Measurements from ENCODE around the gene SLC25A19. TPM values are rescaled to one million over a fixed set of nuclear protein-coding genes. Genes with fewer than 3 reads are reported as not detected.
A peak's percentile ranks its signal among the peaks of the same experiment; 100 is the strongest.

The SLC25A19 gene
- total and polyA plus RNA-seq, 3 donors from 2014 or later: 34.3 to 98.0 (median 44.6) TPM

GRCh38 chr17:75272848-75273184 lies 16.4 kb downstream of the SLC25A19 start:
- intact Hi-C loops (cut with DNase I; ENCODE audit: low total_unique reads): no loop called here

GRCh38 chr17:75271955-75272847 lies 17.0 kb downstream of the SLC25A19 start:
- 32 to 41% methylated on average over 15 to 24 of the region's 24 CpGs for WGBS, 2 donors
- H3K36me3 ChIP-seq (ENCODE audit: low read depth, missing control alignments): no peaks in the 10 kb centered on the region
- H3K9me3 ChIP-seq: no peaks in the 10 kb centered on the region
- DNase-seq: peak; percentile 61
- H3K27me3 ChIP-seq: no peaks in the 10 kb centered on the region
- no peak overlapping the region for H3K27ac ChIP-seq
- no peak for TF ChIP-seq POLR2A (IDR thresholded peaks at IDR 0.05)
- no peak for TF ChIP-seq CTCF (IDR thresholded peaks at IDR 0.05)
- peak overlapping the region; percentile 73 to 78 for H3K4me3 ChIP-seq
- H3K4me1 ChIP-seq: peaks cover 16% of the 10 kb centered on the region
- intact Hi-C loops (cut with DNase I; ENCODE audit: low total_unique reads): no loop called here

More at GRCh38 chr17:75272848-75273184, 16.4 kb downstream of the SLC25A19 start:
- no peak for DNase-seq
- TF ChIP-seq CTCF (IDR thresholded peaks at IDR 0.05) (no peak), POLR2A (IDR thresholded peaks at IDR 0.05) (no peak)
- Histone ChIP-seq H3K4me1 (peaks cover 16% of the 10 kb centered on the region), H3K4me3 (no peak overlapping the region), H3K9me3 (no peaks in the 10 kb centered on the region), H3K36me3 (ENCODE audit: low read depth, missing control alignments) (no peaks in the 10 kb centered on the region), H3K27me3 (no peaks in the 10 kb centered on the region), H3K27ac (no peak overlapping the region)
- WGBS, 2 donors: 65 to 70% methylated on average over 3 of the region's 3 CpGs

GRCh38 chr17:75271233-75271954 lies 17.8 kb downstream of the SLC25A19 start:
- Histone ChIP-seq H3K27me3 (no peaks in the 10 kb centered on the region), H3K4me1 (peaks cover 16% of the 10 kb centered on the region), H3K27ac (peak overlapping the region; percentile 55 to 86), H3K9me3 (no peaks in the 10 kb centered on the region), H3K36me3 (ENCODE audit: low read depth, missing control alignments) (no peaks in the 10 kb centered on the region), H3K4me3 (peak overlapping the region; percentile 73 to 78)
- peak; percentile 84 for DNase-seq
- WGBS, 2 donors: 0 to 1% methylated on average over 15 to 58 of the region's 74 CpGs
- TF ChIP-seq POLR2A (IDR thresholded peaks at IDR 0.05) (no peak), CTCF (IDR thresholded peaks at IDR 0.05) (peak; percentile 71 to 99 (median 94))
- intact Hi-C loops (cut with DNase I; ENCODE audit: low total_unique reads): no loop called here

DNA sequence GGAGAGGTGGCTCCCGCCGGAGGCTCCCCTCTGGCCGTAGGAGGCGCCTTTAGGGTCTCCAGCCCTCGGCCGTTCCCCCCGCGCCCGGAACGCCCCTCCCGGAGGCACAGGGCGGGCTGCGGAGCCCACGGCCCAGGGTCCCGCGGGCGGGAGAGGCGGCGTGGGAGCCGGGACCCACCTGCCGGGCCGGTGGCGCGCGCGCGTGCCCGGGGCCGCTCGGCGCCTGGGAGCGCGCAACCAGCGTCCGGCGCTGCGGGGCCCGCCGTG lies 18.3 kb downstream of the SLC25A19 start, which contains the start of gene MIF4GD:
Gene MIF4GD (minus strand): TSS at position 266 of the 267 bp plus-strand sequence. CDS start 1,036 bp downstream, outside the sequence.
- H3K4me3 ChIP-seq: peak within 1 kb of the TSS; percentile 73 to 78
- peak within 1 kb of the TSS; percentile 81 to 86 for H3K27ac ChIP-seq
- H3K4me1 ChIP-seq: peaks cover 16% of the 10 kb centered on the region
- intact Hi-C loops (cut with DNase I; ENCODE audit: low total_unique reads): no loop called here
- no peak for DNase-seq
- 0% methylated on average over 19 of the region's 39 CpGs; no CpG with 5 or more reads in 1 of the 2 donors for WGBS, 2 donors
- no peaks in the 10 kb centered on the region for H3K9me3 ChIP-seq
- H3K27me3 ChIP-seq: no peaks in the 10 kb centered on the region
- no peak for TF ChIP-seq POLR2A (IDR thresholded peaks at IDR 0.05)
- no peak for TF ChIP-seq CTCF (IDR thresholded peaks at IDR 0.05)
- H3K36me3 ChIP-seq (ENCODE audit: low read depth, missing control alignments): no peaks in the 10 kb centered on the region
